ENCODE results near the gene WFDC13.
A peak's percentile ranks its signal among the peaks of the same experiment; 100 is the strongest.
"Not testable (repeated sequence)": the region's sequence is repeated elsewhere in the genome, so short reads cannot be mapped to it uniquely, and the experiment has no call there.

WFDC13 gene, protein sequence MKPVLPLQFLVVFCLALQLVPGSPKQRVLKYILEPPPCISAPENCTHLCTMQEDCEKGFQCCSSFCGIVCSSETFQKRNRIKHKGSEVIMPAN

DNA sequence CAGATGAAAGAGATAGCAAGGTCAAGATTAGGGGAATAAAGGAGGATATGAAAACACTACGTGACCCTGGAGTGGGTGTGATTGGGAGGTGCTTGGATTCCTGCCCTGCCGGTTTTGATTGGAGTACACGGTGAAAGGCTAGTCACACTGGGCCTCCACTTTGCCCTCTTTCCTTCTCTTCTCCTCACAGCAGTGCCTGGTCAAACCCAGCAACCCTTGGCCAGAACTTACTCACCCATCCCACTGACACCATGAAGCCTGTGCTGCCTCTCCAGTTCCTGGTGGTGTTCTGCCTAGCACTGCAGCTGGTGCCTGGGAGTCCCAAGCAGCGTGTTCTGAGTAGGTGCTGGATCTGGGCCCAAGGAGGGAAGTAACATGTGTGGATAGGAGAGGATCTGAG, at the start of gene WFDC13:
Gene WFDC13 (plus strand): TSS at position 166 of the 400 bp plus-strand sequence. CDS start 86 bp downstream, at position 252.
- no peak for DNase-seq (ENCODE audit: low read depth, low spot score)

DNA sequence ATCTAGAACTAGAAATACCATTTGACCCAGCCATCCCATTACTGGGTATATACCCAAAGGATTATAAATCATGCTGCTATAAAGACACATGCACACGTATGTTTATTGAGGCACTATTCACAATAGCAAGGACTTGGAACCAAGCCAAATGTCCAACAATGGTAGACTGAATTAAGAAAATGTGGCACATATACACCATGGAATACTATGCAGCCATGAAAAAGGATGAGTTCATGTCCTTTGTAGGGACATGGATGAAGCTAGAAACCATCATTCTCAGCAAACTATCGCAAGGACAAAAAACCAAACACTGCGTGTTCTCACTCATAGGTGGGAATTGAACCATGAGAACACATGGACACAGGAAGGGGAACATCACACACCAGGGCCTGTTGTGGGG, 44.8 kb upstream of the WFDC13 start:
- not testable (repeated sequence) for DNase-seq (ENCODE audit: low read depth, low spot score)

DNA sequence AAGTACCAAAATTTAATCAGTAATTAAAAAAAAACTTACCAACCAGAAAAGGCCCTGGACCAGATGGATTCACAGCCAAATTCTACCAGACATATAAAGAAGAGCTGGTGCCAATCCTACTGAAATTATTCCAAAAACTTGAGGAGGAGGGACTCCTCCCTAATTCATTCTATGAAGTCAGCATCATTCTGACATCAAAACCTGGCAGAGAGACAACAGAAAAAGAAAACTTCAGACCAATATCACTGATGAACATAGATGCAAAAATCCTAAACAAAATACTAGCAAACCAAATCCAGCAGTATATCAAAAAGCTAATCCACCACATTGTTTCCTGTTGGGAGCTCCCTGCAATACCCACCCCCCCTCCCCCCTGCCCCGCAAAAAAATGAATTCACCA, 31.7 kb upstream of the WFDC13 start, which contains the start of gene WFDC11:
Gene WFDC11 (minus strand): TSS at position 101 of the 400 bp plus-strand sequence. CDS start 19,639 bp downstream, outside the sequence.
- DNase-seq (ENCODE audit: low read depth, low spot score), result no peak

DNA sequence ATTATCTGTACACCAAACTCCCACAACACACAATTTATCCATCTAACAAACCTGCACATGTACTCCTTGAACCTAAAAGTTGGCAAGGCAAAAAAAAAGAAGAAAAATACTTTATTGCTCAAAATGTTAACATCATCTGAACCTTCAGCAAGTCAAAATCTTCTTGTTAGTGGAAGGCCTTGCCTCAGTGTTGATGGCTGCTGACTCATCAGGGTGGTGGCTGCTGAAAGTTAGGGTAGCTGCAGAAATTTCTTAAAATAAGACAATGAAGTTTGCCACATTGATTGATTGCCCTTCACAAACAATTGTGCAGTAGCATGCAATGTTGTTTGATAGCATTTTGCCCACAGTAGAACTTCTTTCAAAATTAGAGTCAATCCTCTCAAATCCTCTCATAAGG, 29.1 kb upstream of the WFDC13 start:
- no peak for DNase-seq (ENCODE audit: low read depth, low spot score)

DNA sequence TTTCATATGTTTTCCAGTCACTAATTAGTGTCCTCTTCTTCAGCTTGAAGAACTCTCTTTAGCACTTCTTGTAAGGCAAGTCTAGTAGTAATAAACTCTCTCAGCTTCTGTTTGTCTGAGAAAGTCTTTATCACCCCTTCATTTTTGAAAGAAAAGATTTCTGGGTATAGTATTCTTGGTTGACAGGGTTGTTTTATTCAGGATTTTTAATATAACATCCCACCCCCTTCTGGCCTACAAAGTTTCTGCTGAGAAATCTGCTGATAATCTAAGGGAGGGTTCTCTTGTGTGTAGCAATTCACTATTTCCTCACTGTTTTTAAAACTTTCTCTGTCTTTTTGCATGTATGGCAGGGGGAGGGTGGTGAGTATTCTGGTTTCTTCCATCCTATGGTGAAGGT, 22.2 kb upstream of the WFDC13 start:
- no peak for DNase-seq (ENCODE audit: low read depth, low spot score)

DNA sequence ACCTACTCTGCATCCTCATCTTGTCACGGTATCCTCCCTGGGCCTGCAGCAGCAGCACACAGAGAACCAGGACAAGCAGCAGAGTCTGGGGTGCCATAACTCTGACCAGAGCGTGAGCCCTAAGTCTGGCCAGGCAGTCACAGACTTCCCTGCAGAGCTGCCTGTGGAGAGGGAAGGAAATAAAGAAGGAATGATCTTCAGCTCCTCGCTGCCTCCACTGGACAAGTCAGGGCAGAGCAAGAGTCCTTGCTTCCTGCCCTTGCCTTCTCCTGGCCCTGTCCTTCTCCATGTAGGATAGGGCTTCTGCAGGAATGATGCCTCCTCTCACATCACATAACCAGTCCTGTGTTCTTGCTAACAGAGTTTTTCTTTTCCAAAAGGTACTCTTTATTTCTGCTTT, 15.9 kb upstream of the WFDC13 start:
- peak; percentile 23 for DNase-seq (ENCODE audit: low read depth, low spot score)

DNA sequence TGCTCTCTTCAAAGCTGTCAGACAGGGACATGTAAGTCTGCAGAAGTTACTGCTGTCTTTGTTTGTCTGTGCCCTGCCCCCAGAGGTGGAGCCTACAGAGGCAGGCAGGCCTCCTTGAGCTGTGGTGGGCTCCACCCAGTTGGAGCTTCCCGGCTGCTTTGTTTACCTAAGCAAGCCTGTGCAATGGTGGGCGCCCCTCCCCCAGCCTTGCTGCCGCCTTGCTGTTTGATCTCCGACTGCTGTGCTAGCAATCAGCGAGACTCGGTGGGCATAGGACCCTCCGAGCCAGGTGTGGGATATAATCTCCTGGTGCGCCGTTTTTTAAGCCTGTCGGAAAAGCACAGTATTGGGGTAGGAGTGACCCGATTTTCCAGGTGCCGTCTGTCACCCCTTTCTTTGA, 8.5 kb upstream of the WFDC13 start:
- not testable (repeated sequence) for DNase-seq (ENCODE audit: low read depth, low spot score)

DNA sequence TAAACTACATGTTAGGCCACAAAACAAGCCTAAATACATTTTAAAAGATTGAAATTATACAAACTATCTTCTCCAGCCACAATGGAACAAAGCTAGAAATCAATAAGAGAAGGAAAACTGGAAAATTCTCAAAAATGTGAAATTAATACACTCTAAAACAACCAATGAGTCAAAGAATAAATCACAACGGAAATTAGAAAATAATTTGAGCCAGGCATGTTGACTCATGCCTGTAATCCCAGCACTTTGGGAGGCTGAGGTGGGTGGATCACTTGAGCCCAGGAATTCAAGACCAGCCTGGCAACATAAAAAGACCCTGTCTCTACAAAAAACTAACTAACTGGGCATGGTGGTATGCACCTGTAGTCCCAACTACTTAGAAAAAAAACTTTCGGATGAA, 6.3 kb upstream of the WFDC13 start:
- no peak for DNase-seq (ENCODE audit: low read depth, low spot score)

DNA sequence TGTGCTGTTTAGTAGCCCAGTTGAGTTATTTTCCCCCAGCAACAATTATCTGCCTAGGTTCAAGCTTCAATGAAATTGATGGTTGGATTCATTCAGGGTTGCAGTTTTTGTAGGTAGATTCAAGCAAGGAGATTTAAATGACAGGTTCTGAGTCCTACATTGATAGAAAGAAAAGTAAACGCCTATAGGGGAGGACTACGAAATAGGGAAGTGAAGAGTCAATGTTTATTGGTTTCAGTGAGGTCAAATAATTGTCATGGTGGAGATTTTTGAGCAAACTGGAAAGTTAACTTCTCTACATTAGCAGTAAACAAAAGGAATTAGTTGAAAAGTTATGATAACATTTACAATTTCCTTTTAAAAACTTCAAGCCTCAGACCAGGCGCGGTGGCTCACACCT, 734 bp upstream of the WFDC13 start:
- DNase-seq (ENCODE audit: low read depth, low spot score), result no peak

DNA sequence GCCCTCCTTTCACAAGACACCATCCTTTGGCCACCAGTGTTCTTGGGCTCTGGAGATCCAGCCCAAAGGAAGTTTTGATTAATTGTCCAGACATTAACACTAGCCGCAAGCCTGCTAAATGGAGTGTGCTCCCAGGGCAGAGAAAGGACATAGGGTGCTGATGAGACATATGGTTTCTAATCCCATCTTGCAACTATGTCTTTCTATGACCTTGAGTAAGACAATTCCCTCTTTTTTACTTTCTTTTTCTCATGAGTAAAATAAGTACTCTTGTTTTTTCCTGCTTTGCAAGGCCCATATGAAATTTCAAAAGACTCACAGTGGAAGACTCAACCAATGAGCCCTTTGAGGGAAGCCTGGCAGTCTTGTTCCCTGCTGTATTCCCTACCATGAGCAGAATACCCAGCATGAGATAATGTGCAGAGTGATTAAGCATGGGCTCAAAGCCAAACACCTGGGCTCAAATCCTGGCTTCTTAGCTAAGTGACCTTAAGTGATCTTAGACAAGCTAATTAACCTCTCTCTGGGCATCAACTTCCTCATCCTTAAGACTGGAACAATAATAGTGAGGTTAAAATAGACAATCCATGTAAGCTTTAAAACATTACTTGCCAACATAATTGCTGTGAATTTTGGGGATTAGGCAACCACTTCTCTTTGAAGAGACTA, 3.3 kb downstream of the WFDC13 start, which contains the start of gene WFDC10B:
Gene WFDC10B (minus strand): TSS at position 51 of the 669 bp plus-strand sequence. CDS start 19,027 bp downstream, outside the sequence.
- DNase-seq (ENCODE audit: low read depth, low spot score), result no peak

DNA sequence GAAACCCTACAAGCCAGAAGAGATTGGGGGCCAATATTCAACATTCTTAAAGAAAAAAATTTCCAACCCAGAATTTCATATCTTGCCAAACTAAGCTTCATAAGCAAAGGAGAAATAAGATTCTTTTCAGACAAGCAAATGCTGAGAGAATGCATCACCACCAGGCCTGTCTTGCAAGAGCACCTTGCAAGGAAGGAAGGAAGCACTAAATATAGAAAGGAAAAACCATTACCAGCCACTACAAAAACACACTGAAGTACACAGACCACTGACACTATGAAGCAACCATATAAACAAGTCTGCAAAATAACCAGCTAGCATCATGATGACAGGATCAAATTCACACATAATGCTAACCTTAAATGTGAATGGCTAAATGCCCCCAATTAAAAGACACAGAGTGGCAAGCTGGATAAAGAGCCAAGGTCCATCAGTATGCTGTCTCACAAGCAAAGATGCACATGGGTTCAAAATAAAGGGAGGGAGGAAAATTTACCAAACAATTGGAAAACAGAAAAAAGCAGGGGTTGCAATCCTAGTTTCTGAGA, 14.4 kb downstream of the WFDC13 start:
- DNase-seq (ENCODE audit: low read depth, low spot score), result not testable (repeated sequence)

DNA sequence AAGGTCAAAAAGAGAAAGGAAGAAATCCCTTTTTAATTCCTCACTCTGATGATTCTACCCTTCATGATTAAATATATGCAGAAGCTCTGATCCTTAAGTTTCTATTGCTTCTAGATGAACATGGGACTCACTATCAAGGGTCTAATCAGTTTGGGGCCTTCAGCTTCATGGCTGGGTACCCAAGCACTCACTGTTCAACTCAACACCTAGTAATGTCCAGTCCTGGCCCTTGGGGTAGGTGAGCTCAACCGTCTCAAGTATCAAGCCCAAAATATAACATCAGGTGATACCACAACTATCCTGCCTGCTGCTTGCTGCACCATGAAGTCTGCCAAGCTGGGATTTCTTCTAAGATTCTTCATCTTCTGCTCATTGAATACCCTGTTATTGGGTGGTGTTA, 20.2 kb downstream of the WFDC13 start, which contains the start of gene SPINT4:
Gene SPINT4 (plus strand): TSS at position 301 of the 400 bp plus-strand sequence. CDS start 21 bp downstream, at position 322.
- DNase-seq (ENCODE audit: low read depth, low spot score), result no peak

DNA sequence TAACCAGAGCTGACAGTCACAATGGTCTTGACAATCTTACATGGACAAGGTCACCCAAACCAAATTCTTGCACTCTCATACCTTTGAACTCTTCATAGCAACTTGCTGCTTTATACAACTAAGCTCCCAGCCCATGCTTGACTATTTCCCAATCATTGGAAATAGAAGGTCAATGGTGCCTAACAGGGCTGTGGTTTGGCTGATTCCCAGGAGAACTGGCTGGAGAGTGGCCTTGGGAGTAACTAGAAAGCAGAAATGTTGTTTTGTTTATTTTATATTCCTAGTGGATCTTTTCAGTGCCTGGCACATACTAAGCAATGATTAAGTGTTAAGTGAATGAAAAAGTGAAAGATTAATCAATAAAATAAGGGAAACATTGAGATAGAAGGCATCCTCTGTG, 23.3 kb downstream of the WFDC13 start:
- no peak for DNase-seq (ENCODE audit: low read depth, low spot score)

DNA sequence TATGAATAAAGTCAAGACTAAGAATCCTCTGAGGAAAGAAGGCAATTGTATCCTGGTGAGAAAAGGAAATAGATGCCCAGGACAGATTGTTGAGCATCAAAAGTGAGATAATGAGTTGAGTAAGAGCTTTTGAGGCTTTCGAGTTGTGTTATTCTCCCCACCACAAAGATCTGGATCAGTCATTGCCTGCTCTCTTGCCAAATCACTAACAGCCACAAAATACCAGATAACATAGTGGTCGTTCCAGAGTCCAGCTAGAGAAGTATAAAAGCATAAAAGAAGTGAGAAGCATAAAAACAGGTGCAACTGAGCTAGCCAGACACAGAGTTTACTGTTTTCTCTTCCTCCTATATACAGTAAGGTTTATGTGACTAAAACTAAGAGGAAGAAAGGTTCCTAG, 25.2 kb downstream of the WFDC13 start:
- no peak for DNase-seq (ENCODE audit: low read depth, low spot score)

DNA sequence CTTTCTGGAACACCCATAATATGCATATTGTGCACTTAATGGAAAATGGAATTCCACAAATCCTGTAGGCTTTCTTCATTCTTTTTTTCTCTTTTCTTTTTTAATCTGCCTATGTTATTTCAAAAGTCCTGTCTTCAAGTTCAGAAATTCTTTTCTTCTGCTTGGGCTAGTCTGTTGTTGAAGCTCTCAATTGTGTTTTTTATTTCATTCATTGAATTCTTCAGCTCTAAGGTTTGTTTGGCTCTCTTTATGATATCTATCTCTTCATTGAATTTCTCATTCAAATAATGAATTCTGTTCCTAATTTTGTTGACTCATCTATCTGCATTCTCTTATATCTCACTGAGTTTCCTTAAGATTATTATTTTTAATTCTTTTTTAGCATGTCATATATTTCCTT, 30.4 kb downstream of the WFDC13 start:
- DNase-seq (ENCODE audit: low read depth, low spot score), result no peak

DNA sequence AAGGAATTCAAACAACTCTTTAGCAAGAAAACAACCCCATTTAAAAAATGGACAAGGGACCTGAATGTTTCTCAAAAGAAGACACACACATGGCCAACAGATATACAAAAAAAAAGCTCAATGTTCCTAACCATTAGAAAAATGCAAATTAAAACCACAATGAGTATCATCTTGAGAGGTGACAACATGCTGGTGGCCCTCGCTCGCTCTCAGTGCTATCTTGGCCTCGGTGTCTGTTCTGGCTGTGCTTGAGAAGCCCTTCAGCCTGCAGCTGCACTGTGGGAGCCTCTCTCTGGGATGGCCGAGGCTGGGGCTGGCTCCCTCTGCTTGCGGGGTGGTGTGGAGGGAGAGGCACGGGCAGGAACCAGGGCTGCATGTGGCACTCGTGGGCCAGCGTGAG, 33.7 kb downstream of the WFDC13 start:
- DNase-seq (ENCODE audit: low read depth, low spot score), result no peak

DNA sequence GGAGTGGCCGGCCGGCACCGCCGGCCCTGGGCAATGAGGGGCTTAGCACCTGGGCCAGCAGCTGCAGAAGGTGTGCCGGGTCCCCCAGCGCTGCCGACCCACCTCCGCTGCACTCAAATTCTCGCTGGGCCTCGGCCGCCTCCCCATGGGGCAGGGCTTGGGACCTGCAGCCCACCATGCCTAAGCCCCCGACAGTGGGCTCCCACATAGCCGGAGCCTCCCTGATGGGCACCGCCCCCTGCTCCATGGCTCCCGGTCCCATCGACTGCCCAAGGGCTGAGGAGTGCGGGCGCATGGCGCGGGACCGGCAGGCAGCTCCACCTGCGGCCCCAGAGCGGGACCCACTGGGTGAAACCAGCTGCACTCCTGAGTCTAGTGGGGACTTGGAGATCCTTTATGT, 34.1 kb downstream of the WFDC13 start:
- DNase-seq (ENCODE audit: low read depth, low spot score), result no peak

DNA sequence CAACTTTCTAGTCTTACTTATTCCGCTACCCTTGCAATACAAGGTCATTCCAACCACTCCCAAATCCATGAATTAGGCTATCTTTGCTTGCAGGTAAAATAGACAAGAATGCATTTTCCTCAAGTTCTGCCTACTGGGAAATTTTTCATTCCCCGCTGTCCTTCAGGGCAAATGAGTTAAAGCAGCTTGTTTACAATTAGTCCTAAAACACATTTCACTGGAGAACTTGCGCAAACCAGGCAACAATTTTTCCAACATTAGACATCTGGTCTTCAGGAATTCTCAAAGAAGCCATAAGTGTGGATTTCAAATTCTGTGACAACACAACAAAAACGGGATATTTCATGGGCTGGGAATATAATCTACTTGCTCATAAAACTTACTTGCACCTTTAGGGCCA, 40.8 kb downstream of the WFDC13 start:
- DNase-seq (ENCODE audit: low read depth, low spot score), result no peak

DNA sequence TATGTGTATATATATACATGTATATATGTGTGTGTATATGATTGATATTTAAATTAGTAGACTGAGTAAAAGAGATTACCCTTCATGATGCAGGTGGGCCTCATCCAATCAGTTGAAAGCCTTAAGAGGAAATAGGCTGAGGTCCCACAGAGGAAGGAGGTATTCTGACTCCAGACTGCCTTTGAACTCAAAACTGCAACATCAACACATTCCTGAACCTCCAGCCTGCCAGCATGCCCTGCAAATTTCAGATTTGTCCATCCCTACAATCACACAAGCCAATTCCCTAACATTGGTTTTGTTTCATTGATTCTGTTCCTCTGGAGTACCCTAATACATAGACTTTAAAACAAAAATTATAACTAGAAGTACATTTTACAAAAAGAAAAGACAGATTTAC, 43.2 kb downstream of the WFDC13 start:
- DNase-seq (ENCODE audit: low read depth, low spot score), result no peak

DNA sequence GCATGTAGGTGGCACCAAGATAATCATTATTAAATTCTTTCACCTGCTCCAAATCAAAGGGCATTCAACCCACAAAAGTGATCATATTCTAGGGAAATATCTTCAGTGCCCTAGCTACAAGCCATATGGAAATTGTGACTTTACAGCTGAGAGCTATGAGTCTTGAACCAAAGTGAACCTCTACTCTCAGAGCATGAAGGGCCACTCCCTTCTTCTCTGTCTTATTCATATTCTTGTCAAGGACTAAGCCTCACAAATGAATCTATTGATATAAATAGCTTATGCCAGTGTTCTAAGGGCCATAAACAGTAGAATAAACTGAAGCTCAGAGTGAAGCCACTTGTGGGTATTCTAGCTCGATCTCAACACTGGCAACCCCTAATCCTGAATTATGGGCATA, 49.9 kb downstream of the WFDC13 start:
- DNase-seq (ENCODE audit: low read depth, low spot score), result no peak

DNA sequence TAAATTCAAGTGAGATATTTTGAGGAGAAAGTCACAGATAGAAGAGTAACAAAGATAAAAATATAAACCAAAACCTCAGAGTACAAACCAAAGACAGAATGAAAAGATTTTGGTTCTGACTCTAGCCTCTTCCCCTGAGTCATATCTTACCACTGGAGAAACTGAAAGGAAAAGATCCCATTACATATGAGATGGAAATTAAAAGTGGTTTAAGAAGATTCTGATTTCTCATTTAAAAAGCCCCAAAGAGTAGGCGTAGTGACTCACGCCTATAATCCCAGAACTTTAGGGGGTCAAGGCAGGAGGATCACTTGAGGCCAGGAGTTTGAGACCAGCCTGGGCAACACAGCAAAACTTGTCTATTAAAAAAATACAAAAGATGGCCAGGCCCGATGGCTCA, 50.9 kb downstream of the WFDC13 start:
- no peak for DNase-seq (ENCODE audit: low read depth, low spot score)

DNA sequence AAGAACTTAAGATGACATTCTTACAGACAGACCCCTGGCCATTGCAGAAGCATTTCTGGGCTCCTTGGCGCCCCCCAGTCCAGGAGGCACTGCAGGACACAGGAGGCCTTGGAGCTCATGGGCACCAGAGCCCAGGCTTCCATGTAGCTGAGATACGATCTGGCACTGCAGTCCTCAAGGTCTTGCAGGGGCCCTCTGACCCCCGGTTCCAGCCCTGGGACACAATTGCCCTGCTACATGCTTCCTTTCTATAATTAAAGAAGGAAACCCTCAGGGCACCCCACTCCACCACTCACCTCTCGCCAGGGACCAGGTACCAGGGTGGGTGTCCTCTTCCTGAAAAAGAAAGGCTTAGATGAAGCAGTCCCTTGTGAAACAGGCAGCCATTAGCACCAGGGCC, 56.3 kb downstream of the WFDC13 start:
- DNase-seq (ENCODE audit: low read depth, low spot score), result no peak

Data from iPS DF 19.7 (cell line).